HG03097 (cell line): ENCODE results near the gene DHRSX.
"Not testable (repeated sequence)": the region's sequence is repeated elsewhere in the genome, so short reads cannot be mapped to it uniquely, and the experiment has no call there.

Source experiments
- ATAC-seq: cut with Tn5 transposase; IDR thresholded peaks from one replicate; pipeline ENCODE4 v1.9.1; 2021; ENCODE audit not compliant: unreplicated experiment, low FRiP score

The DHRSX gene

DNA sequence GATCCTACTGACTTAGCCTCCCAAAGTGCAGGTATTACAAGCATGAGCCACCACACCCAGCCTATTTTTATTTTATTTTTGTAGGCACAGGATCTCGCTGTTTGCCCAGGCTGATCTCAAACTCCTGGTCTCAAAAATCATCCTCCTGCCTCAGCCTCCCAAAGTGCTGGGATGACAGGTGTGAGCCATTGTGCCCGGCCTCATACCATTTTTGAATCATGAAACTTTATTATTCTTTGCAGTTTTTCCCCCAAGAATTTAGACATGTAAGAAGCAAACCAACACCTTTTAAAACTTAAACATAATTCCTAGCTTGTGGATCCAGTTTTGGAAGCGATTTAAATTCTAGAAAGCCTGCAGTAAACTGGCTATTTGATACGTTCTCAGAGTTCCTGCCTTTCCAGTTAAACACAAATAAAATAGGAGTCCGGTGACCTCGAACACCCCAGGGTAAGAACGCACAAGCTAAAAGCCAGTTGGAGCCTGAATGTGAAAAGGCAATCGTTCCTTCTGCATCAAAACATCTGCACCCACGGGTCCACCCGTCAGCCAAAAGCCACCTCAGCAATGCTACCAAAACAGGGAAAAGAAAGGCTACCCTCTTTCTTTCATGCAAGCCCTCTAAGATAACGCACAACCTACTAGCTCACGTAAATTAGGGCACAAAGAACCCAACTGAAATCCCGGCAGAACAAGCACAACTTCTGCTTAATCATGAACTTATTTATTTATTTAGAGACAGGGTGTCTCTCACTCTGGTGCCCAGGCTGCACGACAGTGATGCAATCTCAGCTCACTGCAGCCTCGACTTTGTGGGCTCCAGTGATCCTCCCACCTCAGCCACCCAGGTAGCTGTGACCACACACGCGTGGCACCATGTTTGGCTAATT, 39.7 kb downstream of the DHRSX start:
- not testable (repeated sequence) for ATAC-seq

DNA sequence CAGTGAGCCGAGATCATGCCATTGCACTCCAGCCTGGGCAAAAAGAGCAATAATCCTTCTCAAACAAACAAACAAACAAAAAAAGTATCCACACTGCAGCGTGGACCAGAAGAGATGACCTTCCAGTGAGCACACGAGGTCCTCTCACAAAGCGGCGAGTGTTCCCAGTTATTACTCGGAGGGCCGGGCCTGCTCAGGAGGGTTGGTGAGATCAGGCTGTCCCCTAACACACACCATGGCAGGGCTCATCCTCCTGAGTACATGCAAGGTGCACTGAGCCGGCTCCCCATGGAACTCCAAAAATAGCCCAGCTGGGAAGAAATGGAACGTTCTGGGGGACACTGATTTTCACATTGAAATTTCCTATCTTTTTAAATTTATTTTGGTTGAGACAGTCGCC, 40.7 kb downstream of the DHRSX start:
- ATAC-seq, result not testable (repeated sequence)

DNA sequence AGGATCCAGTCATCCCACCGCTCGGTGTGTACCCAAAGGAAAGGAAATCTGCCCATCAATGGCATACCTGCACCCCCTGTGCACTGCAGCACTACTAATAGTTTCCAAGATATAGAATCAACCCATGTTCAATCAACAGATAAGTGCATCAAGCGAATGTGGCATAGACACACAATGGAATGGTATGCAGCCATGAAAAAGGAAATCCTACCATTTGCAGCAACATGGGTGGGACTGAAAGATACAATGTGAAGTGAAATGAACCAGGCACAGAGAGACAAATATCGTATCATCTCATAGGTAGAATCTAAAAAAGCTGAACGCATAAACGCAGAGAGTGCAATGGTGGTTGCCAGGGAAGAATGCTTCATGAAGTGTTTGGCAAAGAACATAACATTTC, 42.5 kb downstream of the DHRSX start:
- no peak for ATAC-seq

DNA sequence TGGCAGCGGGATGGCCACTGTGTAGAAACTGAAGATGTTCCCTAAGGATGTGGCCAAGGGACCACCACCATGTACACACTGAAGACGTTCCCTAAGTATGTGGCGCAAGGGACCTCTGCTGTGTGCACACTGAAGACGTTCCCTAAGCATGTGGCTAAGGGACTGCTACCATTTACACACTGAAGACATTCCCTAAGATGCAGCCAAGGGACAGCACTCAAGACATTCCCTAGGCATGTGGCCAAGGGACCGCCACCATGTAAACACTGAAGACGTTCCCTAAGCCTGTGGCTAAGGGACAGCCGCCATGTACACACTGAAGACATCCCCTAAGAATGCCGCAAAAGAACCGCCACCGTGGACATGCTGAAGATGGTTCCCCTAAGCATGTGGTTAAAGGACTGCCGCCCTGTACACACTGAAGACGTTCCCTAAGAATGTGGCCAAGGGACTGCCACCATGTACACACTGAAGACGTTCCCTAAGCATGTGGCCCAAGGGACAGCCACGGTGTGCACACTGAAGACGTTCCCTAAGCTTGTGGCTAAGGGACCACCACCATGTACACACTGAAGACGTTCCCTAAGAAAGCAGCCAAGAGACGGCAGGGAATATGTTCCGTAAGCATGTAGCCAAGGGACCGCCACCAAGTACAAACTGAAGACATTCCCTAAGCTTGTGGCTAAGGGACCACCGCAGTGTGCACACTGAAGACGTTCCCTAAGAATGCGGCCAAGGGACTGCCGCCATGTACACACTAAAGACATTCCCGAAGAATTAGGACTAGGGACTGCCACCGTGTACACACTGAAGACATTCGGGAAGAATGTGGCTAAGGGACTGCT, 43.3 kb downstream of the DHRSX start:
- ATAC-seq, result no peak

DNA sequence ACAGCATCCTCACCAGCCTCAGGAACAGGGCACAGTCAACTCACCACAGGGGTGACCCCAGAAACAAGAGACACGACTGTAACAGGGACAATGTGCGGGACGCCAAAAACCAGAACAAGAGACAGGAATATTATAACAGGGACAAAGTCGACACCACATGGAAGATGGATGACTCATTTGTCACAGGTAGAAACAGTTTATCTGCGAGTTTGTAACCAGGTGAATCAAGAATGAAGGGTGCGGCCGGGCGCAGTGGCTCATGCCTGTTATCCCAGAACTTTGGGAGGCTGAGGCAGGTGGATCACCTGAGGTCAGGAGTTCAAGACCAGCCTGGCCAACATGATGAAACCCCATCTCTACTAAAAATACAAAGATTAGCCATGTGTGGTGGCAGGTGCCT, 44.7 kb downstream of the DHRSX start:
- not testable (repeated sequence) for ATAC-seq

GRCh38 chrX:2454620-2455019, 46.2 kb downstream of the DHRSX start:
- not testable (repeated sequence) for ATAC-seq

DNA sequence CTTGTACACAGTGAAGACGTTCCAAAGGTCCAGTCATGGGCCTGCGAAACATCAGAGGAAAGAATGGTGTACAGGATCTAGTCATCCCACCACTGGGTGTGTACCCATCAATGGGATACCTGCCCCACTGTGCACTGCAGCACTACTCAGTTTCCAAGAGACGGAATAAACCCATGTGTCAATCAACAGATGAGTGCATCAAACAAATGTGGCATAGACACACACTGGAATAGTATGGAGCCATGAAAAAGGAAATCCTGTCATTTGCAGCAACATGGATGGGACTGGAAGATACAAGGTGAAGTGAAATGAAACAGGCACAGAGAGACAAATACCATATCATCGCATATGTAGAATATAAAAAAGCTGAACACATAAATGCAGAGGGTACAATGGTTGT, 48.0 kb downstream of the DHRSX start:
- no peak for ATAC-seq

GRCh38 chrX:2452317-2452784, 48.4 kb downstream of the DHRSX start:
- no peak for ATAC-seq

DNA sequence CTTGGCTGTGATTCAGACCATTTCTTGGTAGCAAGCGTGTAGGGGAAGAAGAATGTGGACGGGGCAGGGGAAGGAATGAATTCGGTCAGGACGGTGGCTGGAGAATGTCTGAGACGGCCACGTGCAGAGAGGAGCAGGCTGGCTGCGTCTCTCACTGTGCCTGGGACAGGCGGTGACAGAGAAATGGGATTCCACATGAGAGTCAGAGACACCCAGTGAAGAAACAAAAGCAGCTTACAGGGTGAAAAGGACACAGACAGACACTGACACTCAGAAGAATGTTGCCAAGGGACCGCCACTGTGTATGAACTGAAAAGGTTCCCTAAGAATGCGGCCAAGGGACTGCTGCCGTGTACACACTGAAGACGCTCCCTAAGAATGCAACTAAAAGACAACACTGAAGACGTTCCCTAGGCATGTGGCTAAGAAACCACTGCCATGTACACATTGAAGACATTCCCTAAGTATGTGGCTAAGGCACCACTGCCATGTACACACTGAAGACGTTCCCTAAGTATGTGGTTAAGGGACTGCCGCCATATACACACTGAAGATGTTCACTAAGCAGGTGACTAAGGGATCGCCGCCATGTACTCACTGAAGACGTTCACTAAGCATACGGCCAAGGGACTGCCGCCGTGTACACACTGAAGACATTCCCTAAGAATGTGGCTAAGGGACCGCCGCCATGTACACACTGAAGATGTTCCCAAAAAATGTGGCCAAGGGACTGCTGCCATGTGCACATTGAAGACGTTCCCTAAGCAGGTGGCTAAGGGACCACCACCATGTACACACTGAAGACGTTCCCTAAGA, 49.1 kb downstream of the DHRSX start:
- no peak for ATAC-seq

DNA sequence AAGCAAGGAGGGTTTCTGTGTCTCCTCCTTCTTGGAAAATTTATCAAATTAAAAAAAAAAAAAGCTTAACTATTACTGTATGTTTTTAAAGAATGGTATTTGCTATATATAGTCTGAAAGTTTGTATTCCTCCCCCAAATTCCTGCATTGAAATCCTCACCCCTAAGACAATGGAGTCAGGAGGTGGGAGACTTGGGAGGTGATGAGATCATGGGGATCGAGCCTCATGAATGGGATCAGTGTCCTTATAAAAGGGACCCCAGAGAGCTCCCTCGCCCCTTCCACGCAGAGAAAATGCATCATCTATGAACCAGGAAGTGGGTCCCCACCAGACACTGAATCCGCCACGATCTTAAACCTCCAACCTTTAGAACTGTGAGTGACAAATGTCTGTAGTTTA, 50.1 kb downstream of the DHRSX start:
- ATAC-seq, result no peak

DNA sequence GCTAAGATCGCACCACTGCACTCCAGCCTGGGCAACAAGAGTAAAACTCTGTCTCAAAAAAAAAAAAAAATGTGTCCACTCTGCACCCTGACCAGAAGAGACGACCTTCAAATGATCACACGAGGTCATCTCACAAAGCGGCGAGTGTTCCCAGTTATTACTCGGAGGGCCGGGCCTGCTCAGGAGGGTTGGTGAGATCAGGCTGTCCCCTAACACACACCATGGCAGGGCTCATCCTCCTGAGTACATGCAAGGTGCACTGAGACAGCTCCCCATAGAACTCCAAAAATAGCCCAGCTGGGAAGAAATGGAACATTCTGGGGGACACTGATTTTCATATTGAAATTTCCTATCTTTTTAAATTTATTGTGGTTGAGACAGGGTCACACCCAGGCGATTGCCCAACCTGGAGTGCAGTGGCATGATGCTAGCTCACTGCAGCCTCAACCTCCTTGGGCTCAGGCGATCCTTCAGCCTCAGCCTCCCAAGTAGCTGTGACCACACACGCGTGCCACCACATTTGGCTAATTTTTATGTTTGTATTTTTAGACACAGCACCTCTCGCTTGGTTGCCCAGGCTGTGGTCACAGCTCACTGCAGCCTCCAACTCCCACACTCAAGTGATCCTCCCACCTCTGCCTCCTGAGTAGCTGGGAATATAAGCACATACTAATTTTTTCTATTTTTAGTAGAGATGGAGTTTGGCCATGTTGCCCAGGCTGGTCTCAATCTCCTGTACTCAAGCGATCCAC, 51.5 kb downstream of the DHRSX start:
- no peak for ATAC-seq

DNA sequence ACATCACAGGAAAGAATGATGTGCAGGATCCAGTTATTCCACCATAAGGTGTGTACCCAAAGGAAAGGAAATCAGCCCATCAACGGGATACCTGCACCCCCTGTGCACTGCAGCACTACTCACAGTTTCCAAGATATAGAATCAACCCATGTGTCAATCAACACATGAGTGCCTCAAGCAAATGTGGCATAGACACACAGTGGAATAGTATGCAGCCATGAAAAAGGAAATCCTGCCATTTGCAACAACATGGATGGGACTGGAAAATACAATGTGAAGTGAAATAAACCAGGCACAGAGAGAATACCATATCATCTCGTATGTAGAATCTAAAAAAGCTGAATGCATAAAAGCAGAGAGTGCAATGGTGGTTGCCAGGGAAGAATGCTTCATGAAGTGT, 53.3 kb downstream of the DHRSX start:
- ATAC-seq, result no peak

DNA sequence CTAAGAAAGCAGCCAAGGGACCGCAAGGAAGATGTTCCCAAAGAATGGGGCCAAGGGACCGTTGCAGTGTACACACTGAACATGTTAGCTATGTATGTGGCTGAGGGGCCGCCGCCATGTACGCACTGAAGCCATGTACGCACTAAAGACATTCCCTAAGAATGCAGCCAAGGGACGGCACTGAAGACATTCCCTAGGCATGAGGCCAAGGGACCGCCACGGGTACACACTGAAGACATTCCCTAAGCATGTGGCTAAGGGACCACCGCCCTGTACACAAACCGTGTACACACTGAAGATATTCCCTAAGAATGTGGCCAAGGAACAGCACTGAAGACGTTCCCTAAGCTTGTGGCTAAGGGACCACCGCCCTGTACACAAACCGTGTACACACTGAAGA, 54.0 kb downstream of the DHRSX start:
- ATAC-seq, result no peak

DNA sequence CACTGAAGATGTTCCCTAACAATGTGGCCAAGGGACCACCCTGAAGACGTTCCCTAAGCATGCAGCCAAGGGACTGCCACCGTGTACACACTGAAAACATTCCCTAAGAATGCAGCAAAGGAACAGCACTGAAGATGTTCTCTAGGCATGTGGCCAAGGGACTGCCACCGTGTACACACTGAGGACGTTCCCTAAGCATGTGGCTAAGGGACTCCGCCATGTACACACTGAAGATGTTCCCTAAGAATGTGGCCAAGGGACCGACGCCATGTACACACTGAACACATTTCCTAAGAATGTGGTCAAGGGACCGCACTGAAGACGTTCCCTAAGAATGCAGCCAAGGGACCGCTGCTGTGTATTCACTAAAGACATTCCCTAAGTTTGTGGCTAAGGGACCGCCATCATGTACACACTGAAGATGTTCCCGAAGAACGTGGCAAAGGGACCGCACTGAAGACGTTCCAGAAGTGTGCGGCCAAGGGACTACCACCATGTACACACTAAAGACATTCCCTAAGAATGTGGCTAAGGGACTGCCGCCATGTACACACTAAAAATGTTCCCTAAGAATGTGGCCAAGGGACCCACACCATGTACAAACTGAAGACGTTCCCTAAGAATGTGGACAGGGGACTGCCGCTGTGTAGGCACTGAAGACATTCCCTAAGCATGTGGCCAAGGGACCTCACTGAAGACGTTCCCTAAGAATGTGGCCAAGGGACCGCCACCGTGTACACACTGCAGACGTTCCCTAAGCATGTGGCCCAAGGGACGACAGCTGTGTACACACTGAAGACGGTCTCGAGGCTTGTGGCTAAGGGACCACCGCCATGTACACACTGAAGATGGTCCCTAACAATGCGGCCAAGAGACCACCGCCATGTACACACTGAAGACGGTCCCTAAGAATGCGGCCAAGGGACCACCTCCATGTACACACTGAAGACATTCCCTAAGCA, 54.8 kb downstream of the DHRSX start:
- no peak for ATAC-seq

GRCh38 chrX:2442694-2443093, 58.1 kb downstream of the DHRSX start:
- ATAC-seq, result no peak

- no peak for ATAC-seq
Observed at GRCh38 chrX:2441466-2441865, 59.3 kb downstream of the DHRSX start.

- no peak for ATAC-seq
Observed at GRCh38 chrX:2439613-2440012, 61.2 kb downstream of the DHRSX start.

DNA sequence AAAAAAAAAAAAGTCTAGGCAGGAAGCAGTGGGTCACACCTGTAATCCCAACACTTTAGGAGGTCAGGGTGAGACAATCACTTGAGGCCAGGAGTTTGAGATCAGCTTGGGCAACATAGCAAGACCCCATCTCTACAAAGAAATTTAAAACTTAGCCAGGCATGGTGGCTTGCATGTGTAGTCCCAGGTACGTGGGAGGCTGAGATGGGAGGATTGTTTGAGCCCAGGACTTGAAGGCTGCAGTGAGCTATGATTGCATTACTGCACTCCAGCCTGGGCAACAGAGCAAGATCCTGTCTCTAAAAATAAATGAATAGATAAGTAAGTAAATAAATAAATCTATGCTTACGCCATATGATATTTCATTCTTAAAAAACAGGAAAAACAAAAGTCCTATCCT, 65.3 kb downstream of the DHRSX start:
- no peak for ATAC-seq
